ENCODE results near the gene MCL1. TPM values are rescaled to one million over a fixed set of nuclear protein-coding genes. Genes with fewer than 3 reads are reported as not detected.
"Not testable (repeated sequence)": the region's sequence is repeated elsewhere in the genome, so short reads cannot be mapped to it uniquely, and the experiment has no call there.

MCL1 gene
- total and polyA plus RNA-seq, 8 donors = 69.2 to 163 (median 96.7) TPM

DNA sequence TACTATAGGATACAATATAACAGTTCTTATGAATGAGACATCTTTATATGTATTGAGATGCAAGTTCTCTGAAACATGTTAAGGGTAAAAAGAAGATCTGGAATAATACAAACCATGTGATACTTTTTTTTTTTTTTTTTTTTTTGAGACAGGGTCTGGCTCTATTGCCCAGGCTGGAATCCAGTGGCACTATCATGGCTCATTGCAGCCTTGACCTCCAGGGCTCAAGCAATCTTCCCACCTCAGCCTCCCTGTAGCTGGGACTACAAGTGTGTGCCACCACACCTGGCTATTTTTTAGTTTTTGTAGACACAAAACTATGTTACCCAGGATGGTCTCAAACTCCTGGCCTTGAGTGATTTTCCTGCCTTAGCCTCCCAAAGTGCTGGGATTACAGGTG, 22.1 kb upstream of the MCL1 start:
- Histone ChIP-seq H3K4me3 (no peak overlapping the region), H3K36me3 (no peaks in the 10 kb centered on the region)

DNA sequence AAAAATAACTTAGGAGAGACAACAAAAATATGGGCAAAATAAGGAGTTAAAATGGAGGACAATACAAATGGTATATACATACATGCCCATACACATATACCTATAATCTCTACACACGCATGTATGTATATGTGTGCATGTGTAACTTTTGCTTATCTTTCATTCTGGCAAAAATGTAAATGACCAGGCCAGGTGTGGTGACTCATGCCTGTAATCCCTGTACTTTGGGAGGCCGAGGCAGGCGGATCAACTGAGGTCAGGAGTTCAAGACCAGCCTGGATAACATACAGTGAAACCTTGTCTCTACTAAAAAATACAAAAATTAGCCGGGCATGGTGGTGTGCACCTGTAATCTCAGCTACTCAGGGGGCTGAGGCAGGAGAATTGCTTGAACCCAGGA, 18.9 kb upstream of the MCL1 start:
- DNase-seq; intact Hi-C loops (cut with DNase I); H3K9me3 ChIP-seq; H3K4me3 ChIP-seq; FAIRE-seq; H3K36me3 ChIP-seq; H3K27ac ChIP-seq; H3K4me1 ChIP-seq; ATAC-seq; H3K27me3 ChIP-seq: not testable (repeated sequence)
- 84 to 85% methylated on average over 4 of the region's 4 CpGs for WGBS, 2 donors

More for the DNA sequence above, 22.1 kb upstream of the MCL1 start:
- no peaks in the 10 kb centered on the region for H3K9me3 ChIP-seq
- intact Hi-C loops (cut with DNase I) = no loop called here
- DNase-seq = no peak
- H3K4me1 ChIP-seq = peaks cover 4 to 23% (median 14%) of the 10 kb centered on the region in 3 donors
- no peaks in the 10 kb centered on the region for H3K27me3 ChIP-seq
- FAIRE-seq = no peak
- no peak for ATAC-seq
- TF ChIP-seq, protein P1, sequence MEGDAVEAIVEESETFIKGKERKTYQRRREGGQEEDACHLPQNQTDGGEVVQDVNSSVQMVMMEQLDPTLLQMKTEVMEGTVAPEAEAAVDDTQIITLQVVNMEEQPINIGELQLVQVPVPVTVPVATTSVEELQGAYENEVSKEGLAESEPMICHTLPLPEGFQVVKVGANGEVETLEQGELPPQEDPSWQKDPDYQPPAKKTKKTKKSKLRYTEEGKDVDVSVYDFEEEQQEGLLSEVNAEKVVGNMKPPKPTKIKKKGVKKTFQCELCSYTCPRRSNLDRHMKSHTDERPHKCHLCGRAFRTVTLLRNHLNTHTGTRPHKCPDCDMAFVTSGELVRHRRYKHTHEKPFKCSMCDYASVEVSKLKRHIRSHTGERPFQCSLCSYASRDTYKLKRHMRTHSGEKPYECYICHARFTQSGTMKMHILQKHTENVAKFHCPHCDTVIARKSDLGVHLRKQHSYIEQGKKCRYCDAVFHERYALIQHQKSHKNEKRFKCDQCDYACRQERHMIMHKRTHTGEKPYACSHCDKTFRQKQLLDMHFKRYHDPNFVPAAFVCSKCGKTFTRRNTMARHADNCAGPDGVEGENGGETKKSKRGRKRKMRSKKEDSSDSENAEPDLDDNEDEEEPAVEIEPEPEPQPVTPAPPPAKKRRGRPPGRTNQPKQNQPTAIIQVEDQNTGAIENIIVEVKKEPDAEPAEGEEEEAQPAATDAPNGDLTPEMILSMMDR (IDR thresholded peaks at IDR 0.05) = no peak
- no peak overlapping the region for H3K27ac ChIP-seq

DNA sequence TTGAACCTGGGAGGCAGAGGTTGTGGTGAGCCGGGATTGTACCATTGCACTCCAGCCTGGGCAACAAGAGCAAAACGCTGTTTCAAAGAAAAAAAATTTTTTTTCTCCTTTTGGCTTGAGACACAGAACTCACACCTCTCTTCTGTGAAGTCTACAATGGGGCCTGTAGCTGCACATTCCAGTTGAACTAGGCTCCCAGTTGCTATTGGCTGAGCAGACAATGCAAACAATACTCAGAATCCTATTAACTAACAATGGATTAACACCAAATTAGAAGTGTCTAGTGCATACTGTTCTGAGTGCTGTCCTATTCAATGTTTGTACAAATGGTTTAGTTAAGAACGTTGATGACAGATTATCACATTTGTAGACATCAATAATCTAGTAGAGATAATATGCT, 17.6 kb upstream of the MCL1 start:
- DNase-seq (no peak), FAIRE-seq (no peak), ATAC-seq (no peak)
- Histone ChIP-seq H3K9me3 (no peaks in the 10 kb centered on the region), H3K4me1 (no peaks in the 10 kb centered on the region), H3K4me3 (no peak overlapping the region), H3K27ac (no peak overlapping the region), H3K27me3 (no peaks in the 10 kb centered on the region), H3K36me3 (no peaks in the 10 kb centered on the region)
- WGBS, 2 donors = 67 to 69% methylated on average over 3 of the region's 3 CpGs
- intact Hi-C loops (cut with DNase I) = no loop called here
- TF ChIP-seq, protein P1 (IDR thresholded peaks at IDR 0.05) = no peak

DNA sequence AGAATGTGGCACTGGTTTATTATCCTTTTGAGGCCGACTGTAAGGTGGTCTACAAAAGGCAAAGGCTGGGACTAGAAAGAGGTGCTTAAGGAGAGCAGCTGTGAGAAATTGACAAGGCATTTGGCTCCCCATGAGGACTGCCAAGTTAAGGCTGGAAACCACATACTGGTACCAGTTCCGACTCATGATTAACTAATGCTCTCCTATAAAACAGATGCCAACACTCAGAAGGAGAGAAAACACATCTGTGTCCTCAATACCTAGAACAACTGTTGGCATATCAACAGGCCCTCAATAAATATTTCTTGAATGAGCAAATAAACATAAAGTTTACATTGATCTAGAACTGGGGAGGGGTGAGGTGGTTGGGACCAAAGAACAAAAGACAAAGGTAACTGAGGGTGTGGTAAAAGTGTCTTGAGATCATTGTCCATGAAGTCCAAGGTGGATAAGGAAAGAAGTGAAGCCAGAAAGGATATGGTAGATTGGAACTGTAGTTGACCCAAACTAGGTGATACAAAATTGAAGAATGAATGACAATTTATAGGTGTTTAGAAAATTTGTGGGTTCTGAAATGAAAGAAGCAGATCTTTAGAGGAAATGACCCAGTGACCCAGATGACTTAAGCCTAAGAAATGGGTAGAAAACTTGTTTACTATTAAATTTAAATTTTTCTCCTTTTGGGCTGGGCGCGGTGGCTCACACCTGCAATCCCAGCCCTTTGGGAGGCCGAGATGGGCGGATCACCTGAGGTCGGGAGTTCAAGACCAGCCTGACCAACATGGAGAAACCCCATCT, 16.9 kb upstream of the MCL1 start:
- Histone ChIP-seq H3K4me3 (no peak overlapping the region), H3K4me1 (no peaks in the 10 kb centered on the region), H3K9me3 (no peaks in the 10 kb centered on the region), H3K27me3 (no peaks in the 10 kb centered on the region), H3K36me3 (no peaks in the 10 kb centered on the region), H3K27ac (no peak overlapping the region)
- TF ChIP-seq, protein P1 (IDR thresholded peaks at IDR 0.05) = no peak
- intact Hi-C loops (cut with DNase I) = no loop called here
- no peak for FAIRE-seq
- DNase-seq = no peak
- 92% methylated on average over 7 of the region's 7 CpGs for WGBS, 2 donors
- no peak for ATAC-seq

DNA sequence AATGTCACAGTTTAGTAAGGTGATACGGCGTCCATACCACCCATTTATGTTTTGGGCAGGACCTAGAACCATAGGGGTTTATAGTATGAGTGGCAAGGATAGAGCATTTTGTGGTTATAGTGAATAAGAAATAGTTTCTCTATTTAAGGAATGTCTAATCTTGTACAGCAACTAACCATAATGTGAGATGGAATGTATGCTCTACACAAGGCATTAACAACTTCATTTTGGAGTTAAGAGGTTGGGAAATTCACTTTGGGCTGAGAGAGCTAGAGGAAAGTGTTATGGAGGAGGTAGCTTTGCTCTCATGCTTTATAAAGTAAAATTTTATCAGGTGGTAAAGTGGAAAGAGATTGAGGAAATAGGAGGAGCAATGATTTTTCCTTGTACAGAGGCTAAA, 3.0 kb upstream of the MCL1 start:
- DNase-seq (no peak), ATAC-seq (no peak), FAIRE-seq (no peak)
- H3K27ac ChIP-seq = no peak overlapping the region
- peaks cover 5 to 7% (median 6%) of the 10 kb centered on the region in 3 donors for H3K4me1 ChIP-seq
- peaks cover 0 to 1% (median 0%) of the 10 kb centered on the region in 3 donors for H3K36me3 ChIP-seq
- 94 to 98% methylated on average over 2 of the region's 2 CpGs for WGBS, 2 donors
- no peaks in the 10 kb centered on the region for H3K27me3 ChIP-seq
- TF ChIP-seq, protein P1 (IDR thresholded peaks at IDR 0.05) = no peak
- no peaks in the 10 kb centered on the region for H3K9me3 ChIP-seq
- no peak overlapping the region for H3K4me3 ChIP-seq
- intact Hi-C loops (cut with DNase I) = no loop called here

DNA sequence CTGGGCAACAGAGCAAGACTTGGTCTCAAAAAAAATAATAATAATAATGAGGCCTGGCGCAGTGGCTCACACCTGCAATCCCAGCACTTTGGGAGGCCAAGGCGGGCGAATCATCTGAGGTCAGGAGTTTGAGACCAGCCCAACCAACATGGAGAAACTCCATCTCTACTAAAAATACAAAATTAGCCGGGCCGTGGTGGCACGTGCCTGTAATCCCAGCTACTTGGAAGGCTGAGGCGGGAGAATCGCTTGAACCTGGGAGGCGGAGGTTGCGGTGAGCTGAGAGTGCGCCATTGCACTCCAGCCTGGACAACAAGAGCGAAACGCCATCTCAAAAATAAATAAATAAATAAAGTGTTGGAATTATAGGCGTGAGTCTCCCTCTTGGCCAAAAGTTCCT, 2.6 kb upstream of the MCL1 start:
- H3K27me3 ChIP-seq; H3K36me3 ChIP-seq; H3K4me1 ChIP-seq; intact Hi-C loops (cut with DNase I); H3K4me3 ChIP-seq; FAIRE-seq; ATAC-seq; DNase-seq; H3K27ac ChIP-seq; H3K9me3 ChIP-seq: not testable (repeated sequence)
- 95 to 97% methylated on average over 14 of the region's 14 CpGs for WGBS, 2 donors

DNA sequence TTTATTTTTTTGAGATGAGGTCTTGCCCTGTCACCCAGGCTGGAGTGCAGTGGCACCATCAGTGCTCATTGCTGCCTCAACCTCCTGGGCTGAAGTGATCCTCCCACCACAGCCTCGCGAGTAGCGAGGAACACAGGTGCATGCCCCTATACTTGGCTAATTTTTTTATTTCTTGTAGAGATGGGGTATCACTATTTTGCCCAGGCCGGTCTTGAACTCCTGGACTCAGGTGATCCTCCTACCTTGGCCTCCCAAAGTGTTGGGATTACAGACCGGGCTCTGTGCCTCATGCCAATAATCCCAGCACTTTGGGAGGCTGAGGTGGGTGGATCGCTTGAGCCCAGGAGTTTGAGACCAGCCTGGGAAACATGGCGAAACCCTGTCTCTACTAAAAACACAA, 2.0 kb upstream of the MCL1 start:
- DNase-seq; FAIRE-seq; H3K4me1 ChIP-seq; H3K27me3 ChIP-seq; H3K9me3 ChIP-seq; H3K4me3 ChIP-seq; intact Hi-C loops (cut with DNase I); H3K36me3 ChIP-seq; ATAC-seq; H3K27ac ChIP-seq: not testable (repeated sequence)
- WGBS, 2 donors = 96 to 97% methylated on average over 7 of the region's 7 CpGs

DNA sequence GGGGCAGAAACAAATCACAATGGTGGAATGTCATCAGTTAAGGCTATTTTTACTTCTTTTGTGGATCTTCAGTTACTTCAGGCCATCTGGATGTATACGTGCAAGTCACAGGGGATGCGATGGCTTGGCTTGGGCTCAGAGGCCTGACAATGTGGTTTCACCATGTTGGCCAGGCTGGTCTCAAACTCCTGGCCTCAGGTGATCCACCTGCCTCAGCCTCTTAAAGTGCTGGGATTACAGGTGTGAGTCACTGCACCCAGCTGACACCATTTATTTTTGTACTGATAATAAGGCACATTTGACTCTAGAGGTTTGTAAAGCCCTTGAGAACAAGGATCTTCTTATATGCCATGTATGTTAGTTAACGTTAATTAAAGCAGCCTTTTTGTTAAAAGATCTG, 1.6 kb upstream of the MCL1 start:
- FAIRE-seq; H3K9me3 ChIP-seq; H3K4me1 ChIP-seq; H3K36me3 ChIP-seq; H3K27ac ChIP-seq; H3K4me3 ChIP-seq; ATAC-seq; DNase-seq; intact Hi-C loops (cut with DNase I); H3K27me3 ChIP-seq: not testable (repeated sequence)
- 93 to 97% methylated on average over 3 of the region's 3 CpGs for WGBS, 2 donors

Measured in pancreas (tissue), 10 donors.